ENCODE results near the gene JMJD6.
"Not testable (repeated sequence)": the region's sequence is repeated elsewhere in the genome, so short reads cannot be mapped to it uniquely, and the experiment has no call there.

JMJD6 gene

GRCh38 chr17:76721463-76721862 is 4.9 kb downstream of the JMJD6 start:
- no peak for DNase-seq (ENCODE audit: low read depth in 1 of 2, low spot score in 1 of 2)
- no peak for TF ChIP-seq JUND (IDR thresholded peaks at IDR 0.05; ENCODE audit: low read depth)
- in situ Hi-C loops (cut with HindIII; ENCODE audit: low pct_unique_long_range_greater_than_20kb, low sequenced_read_pairs) = no loop called here

- TF ChIP-seq JUND (IDR thresholded peaks at IDR 0.05; ENCODE audit: low read depth) = no peak
- in situ Hi-C loops (cut with HindIII; ENCODE audit: low pct_unique_long_range_greater_than_20kb, low sequenced_read_pairs) = no loop called here
- DNase-seq (ENCODE audit: low read depth in 1 of 2, low spot score in 1 of 2) = no peak
Measured at GRCh38 chr17:76720941-76721340, 5.5 kb downstream of the JMJD6 start.

DNA sequence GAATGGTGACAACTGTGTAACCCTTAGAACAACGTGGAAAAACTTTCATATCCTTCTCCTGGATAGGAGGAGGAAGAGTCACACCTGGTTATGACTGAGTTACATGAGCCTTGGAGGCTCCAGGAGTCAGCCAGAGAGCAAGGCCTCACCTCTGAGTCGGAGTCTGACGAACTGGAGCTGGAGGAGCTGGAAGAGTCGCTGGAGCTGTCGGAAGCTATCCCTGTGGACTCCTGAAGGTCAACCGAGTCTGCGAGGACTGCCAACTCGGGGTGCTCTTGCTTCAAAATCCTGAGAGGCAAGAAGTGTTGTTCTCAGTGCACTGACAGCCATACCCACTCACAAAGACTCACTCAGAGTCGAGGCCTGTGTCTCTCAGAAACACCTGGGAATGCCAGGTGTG is 6.2 kb downstream of the JMJD6 start:
- TF ChIP-seq JUND (IDR thresholded peaks at IDR 0.05; ENCODE audit: low read depth) = no peak
- in situ Hi-C loops (cut with HindIII; ENCODE audit: low pct_unique_long_range_greater_than_20kb, low sequenced_read_pairs) = no loop called here
- no peak for DNase-seq (ENCODE audit: low read depth in 1 of 2, low spot score in 1 of 2)

DNA sequence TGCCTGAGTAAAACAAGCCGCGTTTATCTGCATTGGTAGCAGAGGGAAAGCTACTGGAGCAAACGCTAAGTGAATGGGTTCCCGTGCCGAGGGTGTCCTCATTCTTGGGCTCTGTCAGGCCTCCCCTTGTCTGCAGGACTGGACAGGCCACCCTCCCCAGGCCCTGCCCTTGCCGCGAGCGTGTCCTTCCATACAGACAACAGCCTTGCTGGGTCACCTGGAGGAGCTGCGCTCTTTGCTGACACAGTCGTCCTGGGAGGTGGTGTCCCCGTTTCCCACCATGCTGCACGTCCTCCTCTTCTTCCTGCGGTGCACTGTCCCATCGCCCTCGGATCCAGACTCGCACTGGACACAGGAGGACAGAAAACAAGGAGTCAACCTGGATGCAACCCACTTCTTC is 7.9 kb downstream of the JMJD6 start:
- in situ Hi-C loops (cut with HindIII; ENCODE audit: low pct_unique_long_range_greater_than_20kb, low sequenced_read_pairs) = no loop called here
- no peak for TF ChIP-seq JUND (IDR thresholded peaks at IDR 0.05; ENCODE audit: low read depth)
- DNase-seq (ENCODE audit: low read depth in 1 of 2, low spot score in 1 of 2) = no peak

DNA sequence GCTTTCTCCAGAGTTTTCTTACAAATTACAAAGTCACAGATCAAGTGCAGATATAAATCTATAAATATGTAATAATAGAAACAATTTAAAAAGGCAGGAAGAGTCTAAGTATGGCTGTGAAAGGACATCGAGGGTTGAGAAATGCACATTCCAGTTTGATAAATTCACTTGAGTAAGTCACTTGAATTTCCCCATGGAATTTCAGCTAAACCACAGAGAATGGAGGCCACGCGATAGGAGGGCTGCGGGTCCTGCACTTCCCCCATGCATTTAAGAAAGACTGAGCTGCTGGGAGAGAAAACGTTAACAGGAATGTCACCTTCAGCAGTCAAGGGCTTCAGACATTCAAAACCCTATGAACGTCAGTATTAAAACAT is 9.6 kb downstream of the JMJD6 start:
- in situ Hi-C loops (cut with HindIII; ENCODE audit: low pct_unique_long_range_greater_than_20kb, low sequenced_read_pairs) = no loop called here
- DNase-seq (ENCODE audit: low read depth in 1 of 2, low spot score in 1 of 2) = no peak
- TF ChIP-seq JUND (IDR thresholded peaks at IDR 0.05; ENCODE audit: low read depth) = no peak

GRCh38 chr17:76716146-76716838 is 10.1 kb downstream of the JMJD6 start:
- no peak for TF ChIP-seq JUND (IDR thresholded peaks at IDR 0.05; ENCODE audit: low read depth)
- in situ Hi-C loops (cut with HindIII; ENCODE audit: low pct_unique_long_range_greater_than_20kb, low sequenced_read_pairs) = no loop called here
- no peak for DNase-seq (ENCODE audit: low read depth in 1 of 2, low spot score in 1 of 2)

DNA sequence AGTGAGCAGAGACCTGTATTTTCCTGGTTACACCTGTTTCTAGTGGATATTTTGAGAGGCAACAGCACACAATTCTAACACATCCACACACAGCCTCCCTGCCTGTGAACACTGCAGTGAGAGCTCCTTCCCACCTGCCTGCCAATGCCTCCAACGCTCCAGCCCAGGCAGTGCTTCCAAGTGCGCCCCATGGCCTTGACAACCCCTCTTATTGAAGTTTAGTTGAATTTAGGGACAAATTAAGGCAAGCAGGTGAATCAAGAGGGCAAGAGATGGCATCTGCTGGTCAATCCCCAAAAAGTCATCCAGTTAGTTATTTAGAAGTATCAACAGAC is 10.9 kb downstream of the JMJD6 start:
- TF ChIP-seq JUND (IDR thresholded peaks at IDR 0.05; ENCODE audit: low read depth) = no peak
- DNase-seq (ENCODE audit: low read depth in 1 of 2, low spot score in 1 of 2) = no peak
- in situ Hi-C loops (cut with HindIII; ENCODE audit: low pct_unique_long_range_greater_than_20kb, low sequenced_read_pairs) = no loop called here

DNA sequence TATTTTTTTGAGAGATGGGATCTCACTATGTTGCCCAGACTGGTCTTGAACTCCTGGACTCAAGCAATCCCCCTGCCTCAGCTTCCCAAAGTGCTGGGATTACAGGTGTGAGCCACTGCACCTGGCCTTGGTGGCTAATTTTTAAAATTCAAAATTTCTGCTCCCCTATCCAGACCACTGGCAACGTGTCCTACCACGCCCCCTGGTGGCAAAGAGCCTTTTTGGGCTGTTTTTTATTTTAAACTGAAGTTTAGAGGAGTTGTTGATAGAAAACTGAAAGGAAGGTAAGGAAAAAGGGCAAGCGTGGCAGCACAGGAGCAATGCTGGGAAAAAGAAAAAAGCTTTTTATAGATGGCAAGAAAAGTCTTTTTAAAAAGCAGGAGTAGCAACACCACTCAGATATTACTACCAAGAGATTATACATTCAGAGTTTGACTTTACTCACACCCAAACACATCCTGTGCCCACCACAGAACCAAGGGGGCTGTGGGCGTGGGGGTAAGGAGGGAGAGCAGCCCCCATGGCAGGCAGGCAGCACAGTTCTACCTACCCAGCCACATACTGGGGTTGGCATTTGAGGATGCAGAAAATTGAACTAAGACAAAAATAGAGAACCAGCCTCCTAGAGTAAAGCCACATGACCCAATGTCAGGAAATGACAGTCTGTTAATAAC is 11.4 kb downstream of the JMJD6 start:
- TF ChIP-seq JUND (IDR thresholded peaks at IDR 0.05; ENCODE audit: low read depth) = no peak
- in situ Hi-C loops (cut with HindIII; ENCODE audit: low pct_unique_long_range_greater_than_20kb, low sequenced_read_pairs) = no loop called here
- DNase-seq (ENCODE audit: low read depth in 1 of 2, low spot score in 1 of 2) = peak in 1 of 2 experiments; percentile 62

- no peak for TF ChIP-seq JUND (IDR thresholded peaks at IDR 0.05; ENCODE audit: low read depth)
- in situ Hi-C loops (cut with HindIII; ENCODE audit: low pct_unique_long_range_greater_than_20kb, low sequenced_read_pairs) = no loop called here
- no peak for DNase-seq (ENCODE audit: low read depth in 1 of 2, low spot score in 1 of 2)
Measured at GRCh38 chr17:76714336-76714735, 12.1 kb downstream of the JMJD6 start.

GRCh38 chr17:76713765-76714164 is 12.6 kb downstream of the JMJD6 start:
- in situ Hi-C loops (cut with HindIII; ENCODE audit: low pct_unique_long_range_greater_than_20kb, low sequenced_read_pairs) = no loop called here
- no peak for TF ChIP-seq JUND (IDR thresholded peaks at IDR 0.05; ENCODE audit: low read depth)

GRCh38 chr17:76712321-76712720 is 14.1 kb downstream of the JMJD6 start:
- in situ Hi-C loops (cut with HindIII; ENCODE audit: low pct_unique_long_range_greater_than_20kb, low sequenced_read_pairs); DNase-seq (ENCODE audit: low read depth in 1 of 2, low spot score in 1 of 2): not testable (repeated sequence)

More at GRCh38 chr17:76713765-76714164, 12.6 kb downstream of the JMJD6 start:
- DNase-seq (ENCODE audit: low read depth in 1 of 2, low spot score in 1 of 2) = no peak

- TF ChIP-seq JUND (IDR thresholded peaks at IDR 0.05; ENCODE audit: low read depth) = no peak
- in situ Hi-C loops (cut with HindIII; ENCODE audit: low pct_unique_long_range_greater_than_20kb, low sequenced_read_pairs) = no loop called here
- DNase-seq (ENCODE audit: low read depth in 1 of 2, low spot score in 1 of 2) = peak; percentile 61 to 78
Measured at GRCh38 chr17:76710863-76711611, 15.4 kb downstream of the JMJD6 start, which contains the start of gene MXRA7. Gene MXRA7 (minus strand): TSS chr17:76710965. CDS start chr17:76710946, 19 bp downstream.

- DNase-seq (ENCODE audit: low read depth in 1 of 2, low spot score in 1 of 2); in situ Hi-C loops (cut with HindIII; ENCODE audit: low pct_unique_long_range_greater_than_20kb, low sequenced_read_pairs): not testable (repeated sequence)
Measured at GRCh38 chr17:76709951-76710862, 16.2 kb downstream of the JMJD6 start.

Data from T47D (cell line).